ENCODE measurements around the gene OR5K2. TPM values are rescaled to one million over a fixed set of nuclear protein-coding genes. Genes with fewer than 3 reads are reported as not detected.
A peak's percentile ranks its signal among the peaks of the same experiment; 100 is the strongest.

The OR5K2 gene
- total and polyA plus RNA-seq, 10 of the 15 experiments (the other 5 are each of a cell fraction or from before 2014, with no cell fraction given), result 0.12 TPM; not detected in 9

GRCh38 chr3:98457543-98457942 lies 39.9 kb upstream of the OR5K2 start:
- WGBS (ENCODE audit: insufficient coverage, insufficient replicate concordance, low lambda C conversion rate, missing lambda C conversion rate), result 100% methylated on average over 2 of the region's 2 CpGs
- Histone ChIP-seq H3K9me3 (replicated peaks; ENCODE audit: control insufficient read depth, insufficient read depth, low read length) (no peaks in the 10 kb centered on the region; the same call in 2 of the 3 replicates), H3K27ac (ENCODE audit: control insufficient read depth, insufficient read depth) (no peak overlapping the region), H3K4me3 (no peak overlapping the region), H3K4me1 (ENCODE audit: control insufficient read depth, insufficient read depth, low read length) (no peaks in the 10 kb centered on the region), H3K27me3 (replicated peaks in 1 of 2; ENCODE audit: control insufficient read depth in 2 of 2, insufficient read depth in 2 of 2, low read length in 1 of 2) (no peaks in the 10 kb centered on the region), H4K20me1 (ENCODE audit: control insufficient read depth, insufficient read depth) (no peaks in the 10 kb centered on the region), H3K36me3 (ENCODE audit: control insufficient read depth in 2 of 2, insufficient read depth in 2 of 2, low read length in 1 of 2) (no peaks in the 10 kb centered on the region), H3K9ac (ENCODE audit: control insufficient read depth, insufficient read depth, low read length) (no peak overlapping the region), H3K79me2 (ENCODE audit: control insufficient read depth, insufficient read depth, low read length) (no peaks in the 10 kb centered on the region), H2AFZ (ENCODE audit: control insufficient read depth, low read depth, low read length) (no peak overlapping the region), H3K4me2 (ENCODE audit: control insufficient read depth, insufficient read depth) (no peak overlapping the region)
- ChIA-PET POLR2A (no interaction called here), SMC1A (ENCODE audit: uncharacterized antibody, unreplicated experiment) (interaction anchor here (1.1 kb wide), 1 partner anchor 115 kb away, joined by 3 read pairs; no protein-coding TSS in a partner anchor), RAD21 (ENCODE audit: unreplicated experiment) (no interaction called here), CTCF (no interaction called here)
- 0 out of 2 replicates have a peak, but pooled peaks have one; percentile 7 for TF ChIP-seq RAD21 (IDR thresholded peaks at IDR 0.05; ENCODE audit: insufficient read depth, low read depth, low read length)
- TF ChIP-seq YBX1 (IDR thresholded peaks at IDR 0.05), result no peak
- no peak for DNase-seq (ENCODE audit: low read depth, low spot score)
- FAIRE-seq, result no peak
- no TSS peak for BruUV-seq (replicated peaks)
- in situ Hi-C loops (cut with MboI), result no loop called here
- no peak for ATAC-seq
- intact Hi-C loops (cut with micrococcal nuclease; ENCODE audit: unreplicated experiment), result no loop called here

GRCh38 chr3:98460220-98460619 lies 37.3 kb upstream of the OR5K2 start:
- no peak for DNase-seq (ENCODE audit: low read depth, low spot score)
- H3K27me3 ChIP-seq (replicated peaks in 1 of 2; ENCODE audit: control insufficient read depth in 2 of 2, insufficient read depth in 2 of 2, low read length in 1 of 2), result no peaks in the 10 kb centered on the region
- H3K4me1 ChIP-seq (ENCODE audit: control insufficient read depth, insufficient read depth, low read length), result no peaks in the 10 kb centered on the region
- no peak overlapping the region for H3K4me2 ChIP-seq (ENCODE audit: control insufficient read depth, insufficient read depth)
- H4K20me1 ChIP-seq (ENCODE audit: control insufficient read depth, insufficient read depth), result no peaks in the 10 kb centered on the region
- ChIA-PET RAD21 (ENCODE audit: unreplicated experiment) (no interaction called here), POLR2A (no interaction called here), CTCF (no interaction called here), SMC1A (ENCODE audit: uncharacterized antibody, unreplicated experiment) (interaction anchor here (0.7 to 3.5 kb wide), 6 partner anchors 15 to 43 kb away, joined by 3 to 10 read pairs (median 3); no protein-coding TSS in a partner anchor)
- in situ Hi-C loops (cut with MboI), result no loop called here
- H2AFZ ChIP-seq (ENCODE audit: control insufficient read depth, low read depth, low read length), result no peak overlapping the region
- intact Hi-C loops (cut with micrococcal nuclease; ENCODE audit: unreplicated experiment), result no loop called here
- no peaks in the 10 kb centered on the region for H3K36me3 ChIP-seq (ENCODE audit: control insufficient read depth in 2 of 2, insufficient read depth in 2 of 2, low read length in 1 of 2)
- ATAC-seq, result peak; percentile 52; the same call in 2 of the 3 replicates
- no peak overlapping the region for H3K9ac ChIP-seq (ENCODE audit: control insufficient read depth, insufficient read depth, low read length)
- no peaks in the 10 kb centered on the region for H3K79me2 ChIP-seq (ENCODE audit: control insufficient read depth, insufficient read depth, low read length)
- FAIRE-seq, result no peak
- BruUV-seq (replicated peaks), result no TSS peak
- no peak overlapping the region for H3K27ac ChIP-seq (ENCODE audit: control insufficient read depth, insufficient read depth)
- no peak overlapping the region for H3K4me3 ChIP-seq
- H3K9me3 ChIP-seq (replicated peaks; ENCODE audit: control insufficient read depth, insufficient read depth, low read length), result no peaks in the 10 kb centered on the region; the same call in 2 of the 3 replicates
- TF ChIP-seq ZZZ3 (IDR thresholded peaks at IDR 0.05; ENCODE audit: control insufficient read depth, insufficient read length, low read depth) (no peak), WRNIP1 (IDR thresholded peaks at IDR 0.05; ENCODE audit: borderline replicate concordance, low read depth, low read length) (no peak), IKZF2 (IDR thresholded peaks at IDR 0.05) (no peak), ZNF274 (IDR thresholded peaks at IDR 0.05; ENCODE audit: insufficient read depth, insufficient read length) (no peak), PKNOX1 (IDR thresholded peaks at IDR 0.05) (no peak), IKZF1 (conservative IDR thresholded peaks at IDR 0.05) (no peak), EZH2 (IDR thresholded peaks at IDR 0.05; ENCODE audit: borderline replicate concordance, control insufficient read depth, low read depth, low read length) (no peak), E2F8 (IDR thresholded peaks at IDR 0.05; ENCODE audit: low read depth, partially characterized antibody) (no peak), ESRRA (IDR thresholded peaks at IDR 0.05; ENCODE audit: low read length) (no peak), STAT1 (conservative IDR thresholded peaks at IDR 0.05) (no peak), ZNF24 (IDR thresholded peaks at IDR 0.05) (no peak), IRF4 (IDR thresholded peaks at IDR 0.05; ENCODE audit: low read depth, low read length) (no peak), NRF1 (conservative IDR thresholded peaks at IDR 0.05; ENCODE audit: low read depth, low read length) (no peak), GATAD2B (conservative IDR thresholded peaks at IDR 0.05; ENCODE audit: low read depth) (no peak), SMAD1 (IDR thresholded peaks at IDR 0.05; ENCODE audit: low read depth, partially characterized antibody) (no peak)

Measured in GM12878 (cell line).